AG04450 (cell line): ENCODE results near the gene UBR3. TPM values are rescaled to one million over a fixed set of nuclear protein-coding genes. Genes with fewer than 3 reads are reported as not detected.

Experiments
- CTCF ChIA-PET: fragments of 300-600, 350-600 bp; formaldehyde crosslinking; extraction: SDS; loops from one replicate; lab custom pipeline; 2022; ENCODE audit warnings: antibody characterized with exemption, inconsistent platforms; lab: Charles Lee
- POLR2A ChIA-PET: fragments of 350-600 bp; formaldehyde crosslinking; extraction: SDS; loops from one replicate; lab custom pipeline; 2021; ENCODE audit warnings: antibody characterized with exemption, inconsistent platforms; lab: Yijun Ruan, JAX
- DNase-seq: peaks from one replicate; pipeline ENCODE4 v3.0.0-alpha.2; 2011; ENCODE audit warnings: low read depth, low spot score
- H3K27ac ChIP-seq: one replicate; pipeline ENCODE4 v1.5.1; 2012; ENCODE audit warnings: low read depth, low read length, control low read depth
- H3K27me3 ChIP-seq: one replicate; pipeline ENCODE4 v1.6.0; 2012; ENCODE audit warnings: low read length; ENCODE audit not compliant: control insufficient read depth, insufficient read depth
- H3K4me3 ChIP-seq: 2 replicates; pipeline ENCODE4 v1.5.1; 2011; ENCODE audit warnings: mild to moderate bottlenecking, low read depth, low read length, control low read depth
- H3K9me3 ChIP-seq: 2 replicates; pipeline ENCODE4 v1.5.1; 2012; ENCODE audit warnings: low read length; ENCODE audit not compliant: control insufficient read depth, insufficient read depth
- polyA plus RNA-seq: library from polyadenylated mRNA; depleted of rRNA; stranded (reverse); fragments of >200 nt; gene quantifications from 2 replicates; pipeline ENCODE4 v1.2.3, GENCODE V29; 2011
- TF ChIP-seq, protein P1 (sequence below): IDR thresholded peaks from 2 replicates; pipeline ENCODE4 v1.5.1; 2011; ENCODE audit warnings: low read depth, low read length, control low read depth, inconsistent platforms

Gene UBR3
- polyA plus RNA-seq, 1 experiment, result 20.3 TPM

DNA sequence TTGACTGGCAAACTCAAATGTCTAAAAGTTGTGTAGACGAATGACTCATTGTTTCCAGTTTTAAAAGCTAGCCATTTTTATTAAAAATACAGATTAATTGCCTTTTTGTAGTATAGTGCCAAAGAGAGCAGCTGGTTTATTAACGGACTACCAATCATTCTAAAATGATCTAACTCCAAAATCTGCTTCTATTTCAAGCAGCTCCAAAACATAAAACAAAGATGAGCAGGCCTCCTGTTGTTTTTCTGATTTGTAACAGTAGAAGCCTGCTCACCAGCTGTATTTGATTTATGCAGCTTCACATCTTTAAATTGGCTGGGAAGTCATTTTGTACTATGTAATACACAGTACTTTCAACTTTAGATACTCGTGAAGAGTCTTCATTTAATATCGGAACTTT, 171.8 kb downstream of the UBR3 start:
- no peak overlapping the region for H3K4me3 ChIP-seq
- no peaks in the 10 kb centered on the region for H3K27me3 ChIP-seq
- TF ChIP-seq, protein P1, sequence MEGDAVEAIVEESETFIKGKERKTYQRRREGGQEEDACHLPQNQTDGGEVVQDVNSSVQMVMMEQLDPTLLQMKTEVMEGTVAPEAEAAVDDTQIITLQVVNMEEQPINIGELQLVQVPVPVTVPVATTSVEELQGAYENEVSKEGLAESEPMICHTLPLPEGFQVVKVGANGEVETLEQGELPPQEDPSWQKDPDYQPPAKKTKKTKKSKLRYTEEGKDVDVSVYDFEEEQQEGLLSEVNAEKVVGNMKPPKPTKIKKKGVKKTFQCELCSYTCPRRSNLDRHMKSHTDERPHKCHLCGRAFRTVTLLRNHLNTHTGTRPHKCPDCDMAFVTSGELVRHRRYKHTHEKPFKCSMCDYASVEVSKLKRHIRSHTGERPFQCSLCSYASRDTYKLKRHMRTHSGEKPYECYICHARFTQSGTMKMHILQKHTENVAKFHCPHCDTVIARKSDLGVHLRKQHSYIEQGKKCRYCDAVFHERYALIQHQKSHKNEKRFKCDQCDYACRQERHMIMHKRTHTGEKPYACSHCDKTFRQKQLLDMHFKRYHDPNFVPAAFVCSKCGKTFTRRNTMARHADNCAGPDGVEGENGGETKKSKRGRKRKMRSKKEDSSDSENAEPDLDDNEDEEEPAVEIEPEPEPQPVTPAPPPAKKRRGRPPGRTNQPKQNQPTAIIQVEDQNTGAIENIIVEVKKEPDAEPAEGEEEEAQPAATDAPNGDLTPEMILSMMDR, result no peak
- peaks cover 6% of the 10 kb centered on the region for H3K9me3 ChIP-seq
- ChIA-PET POLR2A (no interaction called here), CTCF (no interaction called here)
- H3K27ac ChIP-seq, result no peak overlapping the region
- DNase-seq, result no peak

- TF ChIP-seq, protein P1, result no peak
- POLR2A ChIA-PET, result no interaction called here
- H3K9me3 ChIP-seq, result peaks cover 4% of the 10 kb centered on the region
- CTCF ChIA-PET, result no interaction called here
- no peaks in the 10 kb centered on the region for H3K27me3 ChIP-seq
- H3K27ac ChIP-seq, result no peak overlapping the region
- no peak for DNase-seq
- H3K4me3 ChIP-seq, result no peak overlapping the region
These were observed 174.8 kb downstream of the UBR3 start for GRCh38 chr2:170002096-170002495.

- CTCF ChIA-PET, result no interaction called here
- H3K27me3 ChIP-seq, result no peaks in the 10 kb centered on the region
- no peak overlapping the region for H3K27ac ChIP-seq
- no peaks in the 10 kb centered on the region for H3K9me3 ChIP-seq
- no peak for DNase-seq
- no peak overlapping the region for H3K4me3 ChIP-seq
- TF ChIP-seq, protein P1, result no peak
- POLR2A ChIA-PET, result no interaction called here
These were observed 178.4 kb downstream of the UBR3 start for GRCh38 chr2:170005702-170006101.

DNA sequence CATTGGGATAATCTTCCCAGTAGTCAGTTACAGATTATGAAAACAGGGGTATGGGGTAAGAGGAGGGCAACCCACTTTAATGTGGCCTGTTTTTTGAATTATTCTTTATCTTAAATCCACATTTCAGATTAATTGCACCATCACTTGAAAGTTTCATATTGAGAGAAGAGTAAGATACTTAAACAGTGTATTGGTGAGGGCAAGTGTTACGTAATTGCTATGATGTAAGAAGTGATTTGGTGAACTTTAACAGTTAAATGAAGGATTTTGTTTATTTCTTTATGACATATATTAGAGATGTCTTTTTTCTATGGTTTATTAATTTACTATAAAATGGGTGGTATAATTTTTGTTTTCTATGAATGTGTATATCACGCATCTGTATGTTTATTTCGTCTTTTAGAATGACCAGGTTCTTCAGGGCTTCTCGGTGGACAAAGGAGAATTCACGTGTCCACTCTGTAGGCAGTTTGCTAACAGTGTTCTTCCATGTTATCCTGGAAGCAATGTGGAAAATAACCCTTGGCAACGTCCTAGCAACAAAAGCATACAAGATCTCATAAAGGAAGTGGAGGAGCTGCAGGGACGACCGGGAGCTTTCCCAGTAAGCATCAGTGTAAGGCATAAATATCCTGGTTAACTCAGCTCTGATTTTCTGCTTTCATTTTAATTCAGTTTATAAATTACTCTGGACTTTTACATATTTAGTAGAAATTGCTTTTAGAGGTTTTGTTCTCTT, 179.5 kb downstream of the UBR3 start:
- Histone ChIP-seq H3K27ac (no peak overlapping the region), H3K27me3 (no peaks in the 10 kb centered on the region), H3K4me3 (no peak overlapping the region), H3K9me3 (no peaks in the 10 kb centered on the region)
- no peak for DNase-seq
- TF ChIP-seq, protein P1, result no peak
- ChIA-PET POLR2A (no interaction called here), CTCF (no interaction called here)

DNA sequence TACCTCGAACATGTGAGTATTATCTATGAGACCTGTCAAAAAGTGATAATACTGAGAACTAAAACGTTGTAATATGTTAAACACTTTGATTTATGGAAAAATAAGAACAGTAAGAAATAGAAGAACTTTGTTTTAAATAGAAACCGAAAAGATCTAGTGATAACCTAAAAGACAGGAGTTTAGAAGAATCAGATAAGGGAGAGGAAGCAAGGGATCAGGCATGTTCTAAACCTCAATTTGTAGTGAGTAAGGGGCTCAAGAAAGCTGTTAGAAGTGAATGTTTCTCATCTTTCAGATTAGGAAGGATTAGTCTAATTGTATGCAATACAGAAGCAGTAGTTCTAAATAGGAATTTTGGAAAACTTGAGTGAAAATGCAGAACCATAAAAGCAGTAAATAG, 182.0 kb downstream of the UBR3 start:
- POLR2A ChIA-PET, result no interaction called here
- H3K4me3 ChIP-seq, result no peak overlapping the region
- no peaks in the 10 kb centered on the region for H3K27me3 ChIP-seq
- CTCF ChIA-PET, result no interaction called here
- TF ChIP-seq, protein P1, result no peak
- DNase-seq, result no peak
- no peak overlapping the region for H3K27ac ChIP-seq
- H3K9me3 ChIP-seq, result no peaks in the 10 kb centered on the region
